ENCODE data around the gene FZD4.
"Not testable (repeated sequence)": the region's sequence is repeated elsewhere in the genome, so short reads cannot be mapped to it uniquely, and the experiment has no call there.

Gene FZD4

GRCh38 chr11:86955361-86956120, at the start of gene FZD4:
Gene FZD4 (minus strand): TSS chr11:86955395. CDS start chr11:86955085, 310 bp downstream.
- no peak; the same call in 1 of the 2 replicates for TF ChIP-seq MYC (IDR thresholded peaks at IDR 0.05; ENCODE audit: low read depth, low read length)
- TF ChIP-seq, protein P1, sequence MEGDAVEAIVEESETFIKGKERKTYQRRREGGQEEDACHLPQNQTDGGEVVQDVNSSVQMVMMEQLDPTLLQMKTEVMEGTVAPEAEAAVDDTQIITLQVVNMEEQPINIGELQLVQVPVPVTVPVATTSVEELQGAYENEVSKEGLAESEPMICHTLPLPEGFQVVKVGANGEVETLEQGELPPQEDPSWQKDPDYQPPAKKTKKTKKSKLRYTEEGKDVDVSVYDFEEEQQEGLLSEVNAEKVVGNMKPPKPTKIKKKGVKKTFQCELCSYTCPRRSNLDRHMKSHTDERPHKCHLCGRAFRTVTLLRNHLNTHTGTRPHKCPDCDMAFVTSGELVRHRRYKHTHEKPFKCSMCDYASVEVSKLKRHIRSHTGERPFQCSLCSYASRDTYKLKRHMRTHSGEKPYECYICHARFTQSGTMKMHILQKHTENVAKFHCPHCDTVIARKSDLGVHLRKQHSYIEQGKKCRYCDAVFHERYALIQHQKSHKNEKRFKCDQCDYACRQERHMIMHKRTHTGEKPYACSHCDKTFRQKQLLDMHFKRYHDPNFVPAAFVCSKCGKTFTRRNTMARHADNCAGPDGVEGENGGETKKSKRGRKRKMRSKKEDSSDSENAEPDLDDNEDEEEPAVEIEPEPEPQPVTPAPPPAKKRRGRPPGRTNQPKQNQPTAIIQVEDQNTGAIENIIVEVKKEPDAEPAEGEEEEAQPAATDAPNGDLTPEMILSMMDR (IDR thresholded peaks at IDR 0.05; ENCODE audit: low read depth, low read length): peak; percentile 19
- TF ChIP-seq MAX (IDR thresholded peaks at IDR 0.05; ENCODE audit: low read depth, low read length): peak; percentile 18
- H3K4me3 ChIP-seq (ENCODE audit: low read depth, low read length): peak within 1 kb of the TSS; percentile 65
- DNase-seq (ENCODE audit: low read depth): peak; percentile 89

GRCh38 chr11:87004281-87004680, 49.1 kb upstream of the FZD4 start:
- H3K4me3 ChIP-seq (ENCODE audit: low read depth, low read length); DNase-seq (ENCODE audit: low read depth): not testable (repeated sequence)

DNA sequence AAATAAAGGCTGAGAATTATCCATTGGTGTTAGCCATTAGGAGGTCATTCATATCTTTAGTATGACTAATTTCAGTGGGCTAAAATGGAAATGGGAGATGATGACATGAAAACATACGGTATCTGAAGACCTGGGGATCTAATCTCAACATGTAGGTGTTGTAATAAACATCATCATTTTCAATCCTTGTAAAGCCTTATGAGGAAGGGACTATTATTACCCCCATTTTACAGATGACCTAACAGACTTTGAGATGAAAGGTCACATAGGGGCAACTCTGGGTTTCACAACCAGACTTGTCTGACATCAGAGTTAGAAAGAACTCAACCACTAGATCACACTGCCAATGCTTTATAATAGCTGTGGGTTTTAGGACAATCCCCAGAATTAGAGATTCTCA, 47.7 kb upstream of the FZD4 start:
- no peak overlapping the region for H3K4me3 ChIP-seq (ENCODE audit: low read depth, low read length)
- DNase-seq (ENCODE audit: low read depth): no peak
- TF ChIP-seq POLR2A (IDR thresholded peaks at IDR 0.05; ENCODE audit: extremely low read depth, insufficient read length) (no peak), MYC (IDR thresholded peaks at IDR 0.05; ENCODE audit: low read depth, low read length) (no peak), MAX (IDR thresholded peaks at IDR 0.05; ENCODE audit: low read depth, low read length) (no peak)
- TF ChIP-seq, protein P1 (IDR thresholded peaks at IDR 0.05; ENCODE audit: low read depth, low read length): no peak

GRCh38 chr11:86999859-87000753, 44.9 kb upstream of the FZD4 start:
- DNase-seq (ENCODE audit: low read depth): no peak
- TF ChIP-seq MAX (IDR thresholded peaks at IDR 0.05; ENCODE audit: low read depth, low read length) (no peak), POLR2A (IDR thresholded peaks at IDR 0.05; ENCODE audit: extremely low read depth, insufficient read length) (no peak), MYC (IDR thresholded peaks at IDR 0.05; ENCODE audit: low read depth, low read length) (no peak)
- TF ChIP-seq, protein P1 (IDR thresholded peaks at IDR 0.05; ENCODE audit: low read depth, low read length): no peak
- H3K4me3 ChIP-seq (ENCODE audit: low read depth, low read length): no peak overlapping the region

DNA sequence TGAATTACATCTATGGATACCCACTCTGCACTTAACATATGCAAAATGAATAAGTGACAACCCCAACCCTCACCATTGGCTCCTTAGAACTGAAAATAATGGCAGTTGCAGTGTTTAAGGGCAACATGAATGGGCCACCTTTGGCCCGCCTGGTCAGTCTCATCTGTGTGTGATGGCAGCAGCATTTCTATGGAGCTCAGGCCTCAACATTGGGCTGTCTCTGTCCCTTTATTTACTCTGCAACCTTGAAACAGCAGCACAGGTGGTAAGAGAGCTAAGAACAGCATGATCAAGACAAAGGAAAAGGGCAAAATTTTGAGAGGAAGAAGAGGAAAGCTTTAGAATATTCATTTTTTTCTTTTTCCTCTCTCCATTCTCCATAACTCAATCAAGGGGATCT, 44.2 kb upstream of the FZD4 start:
- TF ChIP-seq MAX (IDR thresholded peaks at IDR 0.05; ENCODE audit: low read depth, low read length): no peak
- no peak for TF ChIP-seq POLR2A (IDR thresholded peaks at IDR 0.05; ENCODE audit: extremely low read depth, insufficient read length)
- TF ChIP-seq, protein P1 (IDR thresholded peaks at IDR 0.05; ENCODE audit: low read depth, low read length): no peak
- no peak for TF ChIP-seq MYC (IDR thresholded peaks at IDR 0.05; ENCODE audit: low read depth, low read length)
- H3K4me3 ChIP-seq (ENCODE audit: low read depth, low read length): no peak overlapping the region
- DNase-seq (ENCODE audit: low read depth): no peak

- no peak for DNase-seq (ENCODE audit: low read depth)
- H3K4me3 ChIP-seq (ENCODE audit: low read depth, low read length): no peak overlapping the region
- TF ChIP-seq MYC (IDR thresholded peaks at IDR 0.05; ENCODE audit: low read depth, low read length): no peak
These were observed 41.9 kb upstream of the FZD4 start for GRCh38 chr11:86996953-86997570.
